HK-2 (cell line): ENCODE data around the gene TOMM20.

ENCODE experiments used
- DNase-seq: peaks from one replicate; pipeline ENCODE4 v3.0.0-alpha.2; 2018; ENCODE audit not compliant: unreplicated experiment

The TOMM20 gene

GRCh38 chr1:235134171-235134570 is 5.5 kb upstream of the TOMM20 start:
- no peak for DNase-seq

GRCh38 chr1:235133086-235133485 is 4.4 kb upstream of the TOMM20 start:
- no peak for DNase-seq

- no peak for DNase-seq
Observed at GRCh38 chr1:235131961-235132360, 3.3 kb upstream of the TOMM20 start.

GRCh38 chr1:235130766-235131270 is 2.2 kb upstream of the TOMM20 start:
- DNase-seq, result no peak

- DNase-seq, result no peak
Observed at GRCh38 chr1:235129774-235130570, 1.3 kb upstream of the TOMM20 start.

GRCh38 chr1:235127732-235128455 is 743 bp downstream of the TOMM20 start:
- DNase-seq, result no peak

GRCh38 chr1:235127203-235127602 is 1.4 kb downstream of the TOMM20 start:
- DNase-seq, result no peak

GRCh38 chr1:235124665-235125064 is 4.0 kb downstream of the TOMM20 start:
- no peak for DNase-seq

- DNase-seq, result no peak
Observed at GRCh38 chr1:235124111-235124510, 4.5 kb downstream of the TOMM20 start.

GRCh38 chr1:235122348-235122747 is 6.3 kb downstream of the TOMM20 start:
- no peak for DNase-seq

- no peak for DNase-seq
Observed at GRCh38 chr1:235113183-235113917, 15.3 kb downstream of the TOMM20 start.

- DNase-seq, result no peak
Observed at GRCh38 chr1:235112297-235113182, 16.1 kb downstream of the TOMM20 start.

- peak; percentile 50 for DNase-seq
Observed at GRCh38 chr1:235111107-235111506, 17.5 kb downstream of the TOMM20 start.

- no peak for DNase-seq
Observed at GRCh38 chr1:235108876-235109275, 19.8 kb downstream of the TOMM20 start.

- DNase-seq, result no peak
Observed at GRCh38 chr1:235108185-235108593, 20.4 kb downstream of the TOMM20 start.

- DNase-seq, result no peak
Observed at GRCh38 chr1:235107368-235108184, 21.1 kb downstream of the TOMM20 start.

GRCh38 chr1:235106457-235106856 is 22.2 kb downstream of the TOMM20 start:
- no peak for DNase-seq

GRCh38 chr1:235105051-235106043 is 23.3 kb downstream of the TOMM20 start:
- DNase-seq, result no peak

- DNase-seq, result no peak
Observed at GRCh38 chr1:235102993-235103411, 25.6 kb downstream of the TOMM20 start.
